B cell (primary cell): ENCODE results near the gene LHPP. TPM values are rescaled to one million over a fixed set of nuclear protein-coding genes. Genes with fewer than 3 reads are reported as not detected.

ENCODE experiments used
- ATAC-seq: fragments of 200-7000 bp; cut with Tn5 transposase; one replicate; pipeline ENCODE4 v1.10.0; 2021; ENCODE audit warnings: low read depth, mild to moderate bottlenecking, moderate number of reproducible peaks, moderate library complexity
- CTCF ChIA-PET: fragments of 350-600 bp; sonication (Branson Sonifier 250); formaldehyde crosslinking; loops from one replicate; lab custom pipeline; 2021; ENCODE audit warnings: antibody characterized with exemption, inconsistent platforms; lab: Charles Lee
- POLR2A ChIA-PET: fragments of 350-600 bp; sonication (Branson Sonifier 250); formaldehyde crosslinking; loops from one replicate; lab custom pipeline; 2021; ENCODE audit warnings: antibody characterized with exemption; lab: Charles Lee
- DNase-seq: peaks from one replicate; pipeline ENCODE4 v3.0.0; 2013
- H2AFZ ChIP-seq: 2 replicates; pipeline ENCODE4 v1.6.1; 2012; ENCODE audit warnings: mild to moderate bottlenecking, low read depth, low read length; ENCODE audit not compliant: insufficient read depth, poor library complexity, severe bottlenecking
- H3K27ac ChIP-seq, 2 donors: 1 replicate in 1 of 2; 2 replicates in 1 of 2; pipeline ENCODE4 v1.5.1; 2012 to 2013; ENCODE audit warnings: low read length in 2 of 2, mild to moderate bottlenecking in 2 of 2, moderate library complexity in 1 of 2
- H3K27me3 ChIP-seq, 4 experiments: fragments of 200-600 bp in 1 of 4; sonication (generic) in 1 of 4; replicated peaks in 1 of 4; 1 replicate in 2 of 4; 2 replicates in 2 of 4; pipeline versions ENCODE4 v1.6.1 to v1.7.0; 2013 to 2016; ENCODE audit warnings: low read length in 3 of 4, mild to moderate bottlenecking in 2 of 4, mixed read lengths in 1 of 4, moderate library complexity in 1 of 4; ENCODE audit not compliant: insufficient read depth in 4 of 4, control insufficient read depth in 3 of 4; ENCODE audit errors: control extremely low read depth in 1 of 4
- H3K36me3 ChIP-seq, 2 experiments: replicated peaks in 1 of 2; 1 replicate in 1 of 2; 2 replicates in 1 of 2; pipeline versions ENCODE4 v1.6.1 to v1.7.1; 2013; ENCODE audit warnings: low read length in 1 of 2; ENCODE audit not compliant: insufficient read depth in 2 of 2, control insufficient read depth in 1 of 2; ENCODE audit errors: control extremely low read depth in 1 of 2, extremely low read depth in 1 of 2
- H3K4me1 ChIP-seq, 2 donors: fragments of 200-600 bp in 1 of 2; sonication (generic) in 1 of 2; 1 replicate in 1 of 2; 2 replicates in 1 of 2; pipeline versions ENCODE4 v1.5.1 to v1.6.1; 2013 to 2017; ENCODE audit warnings: low read length in 2 of 2; ENCODE audit not compliant: control insufficient read depth in 2 of 2, insufficient read depth in 2 of 2
- H3K4me2 ChIP-seq: replicated peaks from 2 replicates; pipeline ENCODE3; 2012; ENCODE audit warnings: mild to moderate bottlenecking, low read depth, low read length; ENCODE audit not compliant: poor library complexity, severe bottlenecking
- H3K4me3 ChIP-seq, 5 experiments: fragments of 200-600 bp in 1 of 5; sonication (generic) in 1 of 5; 1 replicate in 3 of 5; 2 replicates in 2 of 5; pipeline versions ENCODE4 v1.5.1 to v1.7.0; 2011 to 2016; ENCODE audit warnings: low read length in 4 of 5, mild to moderate bottlenecking in 4 of 5, low read depth in 2 of 5, control low read depth in 1 of 5, moderate library complexity in 1 of 5; ENCODE audit not compliant: insufficient read depth in 1 of 5; ENCODE audit errors: control extremely low read depth in 1 of 5, extremely low read depth in 1 of 5
- H3K79me2 ChIP-seq: fragments of 200-600 bp; sonication (generic); one replicate; pipeline ENCODE4 v1.6.0; 2016; ENCODE audit warnings: low read length; ENCODE audit not compliant: control insufficient read depth, insufficient read depth
- H3K9ac ChIP-seq: fragments of 200-600 bp; sonication (generic); 2 replicates; pipeline ENCODE4 v1.6.1; 2017; ENCODE audit warnings: mild to moderate bottlenecking, low read length, moderate library complexity
- H3K9me3 ChIP-seq, 3 donors: one replicate each; pipeline versions ENCODE4 v1.6.1 to v1.7.1; 2013; ENCODE audit warnings: low read length in 2 of 3; ENCODE audit not compliant: control insufficient read depth in 2 of 3, insufficient read depth in 1 of 3; ENCODE audit errors: control extremely low read depth in 1 of 3
- H4K20me1 ChIP-seq: 2 replicates; pipeline ENCODE4 v1.6.0; 2012; ENCODE audit warnings: mild to moderate bottlenecking, low read length; ENCODE audit not compliant: insufficient read depth, control insufficient read depth, poor library complexity, severe bottlenecking
- H3K27ac Mint-ChIP-seq: one replicate; pipeline ENCODE4 v1.8.0; 2021; ENCODE audit warnings: mixed read lengths
- H3K27me3 Mint-ChIP-seq: one replicate; pipeline ENCODE4 v1.8.0; 2021; ENCODE audit warnings: mixed read lengths
- H3K4me1 Mint-ChIP-seq: one replicate; pipeline ENCODE4 v1.8.0; 2021; ENCODE audit warnings: mixed read lengths
- H3K4me3 Mint-ChIP-seq: one replicate; pipeline ENCODE4 v1.8.0; 2021; ENCODE audit warnings: mixed read lengths
- H3K9me3 Mint-ChIP-seq: one replicate; pipeline ENCODE4 v1.8.0; 2022; ENCODE audit warnings: mixed read lengths; ENCODE audit not compliant: insufficient read depth
- CTCF ChIP-seq: fragments of 200-600 bp; IDR thresholded peaks from one replicate; pipeline ENCODE4 v1.8.0; 2022; ENCODE audit warnings: antibody characterized with exemption, mild to moderate bottlenecking
- EZH2 ChIP-seq: IDR thresholded peaks from 2 replicates; pipeline ENCODE4 v1.6.1; 2012; ENCODE audit warnings: borderline replicate concordance, low read depth, mild to moderate bottlenecking, moderate library complexity, low read length; ENCODE audit not compliant: insufficient read depth, poor library complexity, severe bottlenecking
- WGBS: methylation state at CpG from one replicate; pipeline ENCODE4 v1.1.5; 2013; ENCODE audit warnings: missing lambda C conversion rate; ENCODE audit not compliant: insufficient coverage; 5-methylcytosine and 5-hydroxymethylcytosine counted together
- intact Hi-C: fragments of 100-400 bp; cut with micrococcal nuclease; formaldehyde crosslinking; loops from one replicate; pipeline ENCODE4 v1.10.0; 2022
- polyA plus RNA-seq: library from polyadenylated mRNA; depleted of rRNA; stranded (reverse); fragments of >200 nt; gene quantifications from 2 replicates; pipeline ENCODE4 v1.2.3, GENCODE V29; 2012
- total RNA-seq, 2 donors: library from RNA; stranded (reverse); fragments of 120-200 nt in 1 of 2; gene quantifications; 1 replicate in 1 of 2; 2 replicates in 1 of 2; pipeline versions ENCODE4 v1.2.3 to v1.2.4, GENCODE V29; 2013 to 2022

The LHPP gene
- total and polyA plus RNA-seq, 2 donors (not counting 1 experiment from before 2014, with no cell fraction given): 60.2 to 83.5 TPM

- Histone ChIP-seq H2AFZ (no peak overlapping the region), H3K4me1 (peaks cover 100% of the 10 kb centered on the region in 2 donors), H3K79me2 (peaks cover 98% of the 10 kb centered on the region), H3K27me3 (no peaks in the 10 kb centered on the region), H3K9me3 (no peaks in the 10 kb centered on the region), H4K20me1 (no peaks in the 10 kb centered on the region), H3K9ac (no peak overlapping the region), H3K27ac (peak overlapping the region; percentile 83 to 97), H3K4me3 (no peak overlapping the region), H3K4me2 (peak overlapping the region; percentile 63), H3K36me3 (peaks cover 0 to 43% of the 10 kb centered on the region in 2 experiments)
- ChIA-PET CTCF (interaction anchor here (0.7 to 7.5 kb wide), 8 partner anchors 13 to 123 kb away, joined by 3 to 100 read pairs (median 4); no protein-coding TSS in a partner anchor), POLR2A (interaction anchor here (2.4 to 2.7 kb wide), 2 partner anchors 22 to 117 kb away, joined by 9 to 11 read pairs; no protein-coding TSS in a partner anchor)
- intact Hi-C loops: loop anchor here (5.0 kb wide), 1 partner anchor 37 kb away; no protein-coding TSS in a partner anchor
- 93% methylated on average over 1 of the region's 13 CpGs for WGBS
- Mint-ChIP-seq H3K27ac (peak overlapping the region; percentile 99), H3K9me3 (no peaks in the 10 kb centered on the region), H3K4me1 (peaks cover 96% of the 10 kb centered on the region), H3K4me3 (peak overlapping the region; percentile 85), H3K27me3 (no peaks in the 10 kb centered on the region)
- ATAC-seq (no peak), DNase-seq (no peak)
- no peak for TF ChIP-seq EZH2
- TF ChIP-seq CTCF: no peak
These were observed 162.4 kb downstream of the LHPP start for GRCh38 chr10:124624006-124624405.

- Histone ChIP-seq H3K27ac (peak overlapping the region; percentile 83 to 97), H2AFZ (no peak overlapping the region), H3K36me3 (peaks cover 0 to 42% of the 10 kb centered on the region in 2 experiments), H3K4me3 (peak overlapping the region in 2 of 5 experiments; percentile 11 to 12), H3K9me3 (no peaks in the 10 kb centered on the region), H3K4me1 (peaks cover 100% of the 10 kb centered on the region in 2 donors), H3K4me2 (peak overlapping the region; percentile 63), H4K20me1 (no peaks in the 10 kb centered on the region), H3K27me3 (no peaks in the 10 kb centered on the region), H3K79me2 (peaks cover 100% of the 10 kb centered on the region), H3K9ac (peak overlapping the region; percentile 29)
- no peak for DNase-seq
- intact Hi-C loops: loop anchor here (5.0 kb wide), 1 partner anchor 37 kb away; no protein-coding TSS in a partner anchor
- POLR2A ChIA-PET: interaction anchor here (0.9 to 3.9 kb wide), 4 partner anchors 12 to 117 kb away, joined by 4 to 19 read pairs (median 10); no protein-coding TSS in a partner anchor
- H3K4me1 Mint-ChIP-seq: peaks cover 96% of the 10 kb centered on the region
- H3K27ac Mint-ChIP-seq: peak overlapping the region; percentile 99
- WGBS: 49% methylated on average over 9 of the region's 9 CpGs
- H3K9me3 Mint-ChIP-seq: no peaks in the 10 kb centered on the region
- no peaks in the 10 kb centered on the region for H3K27me3 Mint-ChIP-seq
- CTCF ChIA-PET: interaction anchor here (0.6 to 7.5 kb wide), 10 partner anchors 12 to 123 kb away, joined by 3 to 100 read pairs (median 4); no protein-coding TSS in a partner anchor
- peak; percentile 7 for ATAC-seq
- H3K4me3 Mint-ChIP-seq: peak overlapping the region; percentile 85
- no peak for TF ChIP-seq CTCF
- TF ChIP-seq EZH2: no peak
These were observed 162.8 kb downstream of the LHPP start for GRCh38 chr10:124624466-124624865.
